Measurements from ENCODE around the gene GNPTG.

GNPTG gene

DNA sequence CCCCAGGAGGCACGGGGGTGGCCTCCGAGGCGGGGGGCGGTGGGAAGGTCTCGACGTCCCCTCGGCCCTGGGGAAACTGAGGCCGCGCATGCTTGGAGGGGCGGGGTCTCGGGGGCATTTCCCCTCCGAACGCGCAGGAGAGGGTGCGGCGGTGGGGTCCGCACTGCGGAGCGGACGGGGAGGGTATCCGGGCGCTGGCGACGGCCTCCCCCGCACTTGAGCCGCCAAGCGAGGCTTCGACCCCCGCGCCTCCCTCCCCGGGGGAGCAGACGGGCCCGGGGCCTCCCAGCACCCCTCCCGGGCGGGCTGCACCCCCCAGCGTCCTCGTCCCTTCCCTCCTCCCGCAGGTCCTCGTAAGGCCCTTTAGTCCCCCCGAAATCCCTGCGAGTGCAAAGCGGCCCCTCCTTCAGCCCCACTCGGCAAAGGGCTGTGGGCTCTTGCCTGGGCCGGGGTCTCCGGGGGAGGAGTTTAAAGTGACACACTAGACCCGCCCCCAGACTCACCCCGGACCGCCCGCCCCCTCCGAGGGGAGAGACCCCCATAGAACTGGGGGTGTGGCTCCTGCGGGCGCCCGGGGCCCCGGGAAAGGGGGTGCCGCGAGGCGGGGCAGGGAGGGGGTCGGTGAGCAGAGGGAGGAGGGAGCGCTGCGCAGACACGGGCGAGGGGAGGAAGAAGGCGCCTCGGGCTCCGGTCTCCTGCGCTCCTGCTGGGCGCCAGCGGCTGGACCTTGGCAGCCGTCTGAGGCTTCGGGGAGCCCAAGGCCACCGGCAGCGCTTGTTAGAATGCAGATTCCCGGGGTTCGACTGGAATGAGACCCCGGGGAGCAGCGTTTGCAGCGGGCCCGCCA is 17.7 kb upstream of the GNPTG start:
- no peak for DNase-seq (ENCODE audit: low read depth in 4 of 4, low spot score in 1 of 4)

DNA sequence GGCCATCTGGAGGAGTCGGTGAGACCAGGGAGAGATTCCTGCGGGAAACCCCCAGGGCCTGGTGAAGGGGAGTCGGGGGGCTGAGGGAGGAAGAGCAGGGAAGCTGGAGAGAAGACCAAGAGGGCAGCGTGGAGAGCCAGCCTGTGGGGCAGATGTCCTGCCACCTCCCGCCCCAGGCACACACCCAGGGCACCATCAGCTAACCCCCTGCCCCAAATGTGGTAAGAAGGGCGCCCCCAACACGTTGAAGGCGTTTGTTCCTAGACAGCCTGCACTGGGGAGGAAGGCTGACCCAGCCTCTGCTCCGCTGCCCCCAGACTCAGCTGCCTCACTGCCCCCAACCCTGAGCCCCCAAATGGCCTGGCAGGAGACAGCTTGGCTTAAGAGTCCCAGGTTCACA is 17.0 kb upstream of the GNPTG start:
- no peak for DNase-seq (ENCODE audit: low read depth in 4 of 4, low spot score in 1 of 4)

DNA sequence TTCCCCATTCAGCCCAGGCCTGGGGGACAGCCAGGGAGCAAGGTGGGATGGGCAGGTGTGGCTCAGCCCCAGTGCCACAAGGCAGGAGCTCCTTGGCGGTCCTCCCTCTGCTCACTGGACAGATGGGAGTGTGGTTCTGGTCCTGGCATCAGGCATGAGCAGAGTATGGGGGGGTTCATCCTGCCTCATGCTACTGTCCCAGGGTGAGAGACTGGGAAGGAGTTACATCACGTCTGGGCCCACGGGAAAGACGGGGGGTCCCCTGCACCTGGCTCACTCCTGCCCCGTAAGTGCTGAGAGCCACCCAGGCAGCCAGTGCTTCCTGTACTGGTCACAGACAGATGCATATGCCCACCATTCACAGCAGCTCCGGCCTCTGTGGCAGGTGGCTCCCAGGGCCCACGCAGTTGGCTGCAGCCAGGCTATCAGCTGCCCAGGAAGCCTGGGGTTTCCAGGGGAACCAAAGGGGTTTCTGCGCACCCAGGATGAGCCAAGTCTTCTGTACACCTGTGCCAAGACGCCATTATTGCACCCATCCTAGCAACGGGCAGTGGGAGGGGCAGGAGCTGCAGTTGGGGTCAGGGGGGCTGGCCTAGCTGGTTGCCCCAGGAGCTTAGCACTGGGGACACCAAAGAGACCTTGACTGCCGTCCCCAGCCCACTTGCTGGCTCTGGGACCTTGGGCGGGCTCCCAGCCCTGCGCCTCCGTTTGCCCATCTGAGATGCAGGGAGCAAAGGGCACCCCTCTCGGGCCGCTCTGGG is 16.3 kb upstream of the GNPTG start:
- DNase-seq (ENCODE audit: low read depth in 4 of 4, low spot score in 1 of 4): no peak

DNA sequence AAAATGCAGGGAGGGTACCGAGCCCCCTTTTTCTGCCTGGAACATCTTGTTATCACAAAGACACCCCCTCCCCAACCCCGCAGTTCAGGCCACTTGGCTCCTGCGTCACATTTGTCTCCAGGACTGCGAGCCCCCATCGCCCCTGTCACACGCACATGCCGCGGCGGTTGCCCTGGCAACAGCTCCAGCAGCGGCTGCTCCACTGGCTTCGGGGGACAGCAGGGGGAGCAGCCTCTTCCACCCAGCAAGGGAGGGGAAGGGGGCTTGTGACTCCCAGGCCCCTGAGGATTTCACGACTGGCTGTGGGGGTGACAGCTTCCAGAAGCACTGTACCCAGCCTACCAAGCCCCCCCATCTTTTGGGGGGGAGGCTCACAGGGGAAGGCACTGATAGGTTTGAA is 15.7 kb upstream of the GNPTG start:
- DNase-seq (ENCODE audit: low read depth in 4 of 4, low spot score in 1 of 4): no peak

DNA sequence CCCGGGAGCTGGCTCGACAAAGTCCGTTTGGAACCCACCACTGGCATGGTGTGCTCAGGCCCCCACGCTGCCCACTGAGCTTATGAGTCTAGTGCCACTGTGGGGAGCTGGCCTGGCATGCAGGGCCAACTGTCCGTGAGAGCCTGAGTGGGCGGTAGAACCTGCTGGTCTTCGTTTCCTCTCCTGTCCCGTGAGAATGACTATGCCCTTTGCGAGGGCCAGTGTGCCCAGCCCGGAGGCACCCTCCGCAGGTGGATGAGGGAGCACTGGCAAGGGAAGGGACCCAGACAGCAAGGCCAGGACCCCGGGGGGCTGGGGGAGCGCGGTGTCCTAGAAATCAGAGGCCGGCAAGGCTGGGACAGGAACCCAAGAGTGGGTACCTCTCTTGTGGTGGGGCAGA is 15.1 kb upstream of the GNPTG start:
- DNase-seq (ENCODE audit: low read depth in 4 of 4, low spot score in 1 of 4): no peak

DNA sequence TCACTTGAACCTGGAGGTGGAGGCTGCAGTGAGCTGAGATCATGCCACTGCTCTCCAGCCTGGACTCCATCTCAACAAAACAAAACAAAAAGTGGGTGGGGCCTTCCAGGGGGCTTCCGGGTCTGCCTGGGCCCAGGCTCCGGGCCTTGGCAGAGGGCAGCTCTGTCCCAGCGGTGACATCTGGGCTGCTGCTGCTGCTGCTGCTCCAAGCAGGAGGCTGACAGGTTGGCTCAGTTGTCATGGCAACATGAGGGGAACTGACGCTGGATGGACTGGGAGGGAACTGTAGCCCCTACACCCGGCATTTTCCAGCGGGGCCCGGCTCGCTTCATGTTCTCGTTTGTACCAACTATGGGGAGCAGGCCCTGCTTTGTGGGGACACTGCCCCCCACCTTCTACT is 14.2 kb upstream of the GNPTG start:
- DNase-seq (ENCODE audit: low read depth in 4 of 4, low spot score in 1 of 4): no peak

DNA sequence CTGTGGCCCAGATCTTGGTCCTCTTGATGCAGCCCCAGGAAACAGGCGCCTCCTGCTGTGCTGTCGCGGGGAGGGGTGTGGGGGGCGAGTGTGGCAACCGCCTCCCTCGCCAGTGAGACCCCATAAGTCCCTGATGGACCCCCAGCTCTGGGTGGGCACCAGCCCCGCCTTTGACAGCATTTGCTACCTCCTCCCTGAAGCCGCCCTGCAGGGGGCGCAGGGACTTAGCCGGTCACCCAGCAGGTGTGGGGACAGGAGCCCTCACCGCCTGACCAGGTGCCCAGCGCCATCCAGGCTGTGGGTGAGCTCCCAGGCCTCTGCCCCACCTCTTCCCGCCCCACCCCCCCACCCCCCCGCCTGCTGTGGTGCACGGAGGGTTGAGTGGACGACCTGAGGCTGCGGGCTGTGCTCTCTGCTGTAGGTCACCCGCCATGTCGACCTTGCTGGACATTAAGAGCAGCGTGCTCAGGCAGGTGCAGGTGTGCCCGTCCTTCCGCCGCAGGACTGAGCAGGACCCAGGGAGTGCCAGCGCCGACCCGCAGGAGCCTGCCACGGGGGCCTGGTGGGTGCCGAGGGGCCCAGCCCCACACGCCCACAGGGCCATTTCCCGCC is 13.5 kb upstream of the GNPTG start:
- no peak for DNase-seq (ENCODE audit: low read depth in 4 of 4, low spot score in 1 of 4)

DNA sequence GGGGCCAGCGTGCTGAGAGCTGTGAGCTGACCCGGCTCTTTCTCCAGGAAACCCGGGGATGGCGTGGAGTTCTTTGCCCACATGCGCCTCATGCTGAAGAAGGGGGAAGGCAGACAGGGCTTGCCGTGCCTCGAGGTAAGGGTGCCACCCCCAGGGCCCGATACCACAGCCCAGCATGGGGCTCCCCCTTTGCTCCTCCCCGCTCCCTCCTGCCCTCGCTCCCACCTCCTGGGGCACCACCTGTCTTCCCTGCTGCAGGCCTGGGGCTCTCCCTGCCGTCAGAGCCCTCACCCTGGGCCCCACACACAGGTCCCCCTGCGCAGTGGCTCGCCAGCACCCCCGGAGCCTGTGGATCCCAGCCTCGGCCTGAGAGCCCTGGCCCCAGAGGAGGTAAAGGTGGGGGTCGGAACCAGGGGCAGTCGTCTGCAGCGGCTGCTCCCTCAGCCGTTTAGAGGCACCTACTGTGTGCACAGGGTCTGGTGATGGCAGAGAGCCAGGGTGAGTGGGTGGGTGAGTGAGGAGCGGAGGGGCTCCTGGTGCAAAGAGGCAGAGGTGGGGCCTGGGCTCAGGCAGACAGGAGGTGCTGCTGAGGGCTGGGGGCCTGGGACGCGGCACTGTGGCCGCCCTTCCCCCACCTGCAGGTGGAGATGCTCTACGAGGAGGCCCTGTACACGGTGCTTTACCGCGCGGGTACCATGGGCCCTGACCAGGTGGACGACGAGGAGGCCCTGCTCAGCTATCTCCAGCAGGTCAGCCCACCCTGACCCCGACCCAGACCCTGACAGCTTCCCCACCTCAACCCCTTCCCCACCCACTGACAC is 12.7 kb upstream of the GNPTG start:
- no peak for DNase-seq (ENCODE audit: low read depth in 4 of 4, low spot score in 1 of 4)

DNA sequence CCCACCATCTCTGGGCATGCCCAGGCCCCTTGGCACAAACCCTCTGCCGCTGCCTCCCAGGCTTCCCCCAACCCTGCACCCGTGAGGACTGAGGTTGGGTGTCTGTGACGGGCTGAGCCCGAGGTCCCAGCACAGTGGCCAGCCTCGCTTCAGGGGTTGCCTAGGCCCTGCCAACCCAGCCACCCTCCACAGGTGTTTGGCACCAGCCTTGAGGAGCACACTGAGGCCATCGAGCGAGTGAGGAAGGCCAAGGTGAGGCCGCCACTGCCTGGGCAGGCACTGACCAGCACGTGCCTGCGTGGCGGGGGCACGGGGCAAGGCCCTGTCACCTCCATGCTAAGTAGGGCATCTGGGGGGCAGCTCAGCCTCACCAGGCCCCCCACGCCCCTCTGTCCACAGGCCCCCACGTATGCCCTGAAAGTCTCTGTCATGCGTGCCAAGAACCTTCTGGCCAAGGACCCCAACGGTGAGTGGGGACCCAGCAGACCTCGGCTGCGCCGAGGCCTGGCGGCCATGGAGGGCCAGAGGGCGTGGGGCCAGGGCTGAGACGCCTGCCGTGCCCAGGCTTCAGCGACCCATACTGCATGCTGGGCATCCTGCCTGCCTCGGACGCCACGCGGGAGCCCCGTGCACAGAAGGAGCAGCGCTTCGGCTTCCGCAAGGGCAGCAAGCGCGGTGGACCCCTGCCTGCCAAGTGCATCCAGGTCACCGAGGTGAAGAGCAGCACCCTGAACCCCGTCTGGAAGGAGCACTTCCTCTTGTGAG is 10.8 kb upstream of the GNPTG start:
- DNase-seq (ENCODE audit: low read depth in 4 of 4, low spot score in 1 of 4): no peak

DNA sequence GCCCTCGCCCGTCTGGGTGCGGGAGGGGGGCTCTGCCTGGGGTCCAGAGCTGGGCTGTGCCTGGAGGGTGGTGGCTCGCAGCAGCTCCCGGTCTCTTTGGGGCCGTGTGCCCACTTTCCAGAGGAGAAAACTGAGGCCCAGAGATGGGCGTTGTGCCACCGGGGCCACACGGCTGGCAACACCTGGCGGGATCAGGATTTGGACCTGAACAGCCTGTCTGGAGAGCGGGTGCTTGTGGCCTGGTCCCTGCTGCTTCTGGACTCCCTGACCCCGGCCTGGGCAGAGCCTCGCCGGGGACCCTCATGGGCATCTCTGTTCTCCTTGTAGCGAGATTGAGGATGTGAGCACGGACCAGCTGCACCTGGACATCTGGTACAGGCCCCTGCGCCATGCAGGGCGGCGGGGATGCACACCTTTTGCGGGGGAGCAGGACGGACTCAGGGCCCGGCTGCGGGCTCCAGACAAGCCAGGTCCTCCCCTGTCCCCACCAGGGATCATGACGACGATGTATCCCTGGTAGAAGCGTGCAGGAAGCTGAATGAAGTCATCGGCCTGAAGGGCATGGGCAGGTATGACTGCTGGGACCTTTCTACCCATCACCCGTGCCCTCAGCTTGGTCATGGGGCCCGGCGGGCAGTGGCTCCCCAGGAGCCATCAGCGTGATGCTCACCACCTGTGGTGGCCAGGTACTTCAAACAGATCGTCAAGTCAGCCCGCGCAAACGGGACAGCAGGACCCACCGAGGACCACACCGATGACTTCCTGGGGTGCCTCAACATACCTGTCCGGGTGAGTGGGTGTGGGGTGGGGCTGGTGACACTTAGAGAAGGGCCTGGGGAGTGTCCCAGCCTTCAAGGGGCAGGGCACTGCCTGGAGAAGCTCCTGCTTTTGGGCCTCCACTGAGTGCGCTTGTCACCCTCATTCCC is 10.0 kb upstream of the GNPTG start:
- no peak for DNase-seq (ENCODE audit: low read depth in 4 of 4, low spot score in 1 of 4)

DNA sequence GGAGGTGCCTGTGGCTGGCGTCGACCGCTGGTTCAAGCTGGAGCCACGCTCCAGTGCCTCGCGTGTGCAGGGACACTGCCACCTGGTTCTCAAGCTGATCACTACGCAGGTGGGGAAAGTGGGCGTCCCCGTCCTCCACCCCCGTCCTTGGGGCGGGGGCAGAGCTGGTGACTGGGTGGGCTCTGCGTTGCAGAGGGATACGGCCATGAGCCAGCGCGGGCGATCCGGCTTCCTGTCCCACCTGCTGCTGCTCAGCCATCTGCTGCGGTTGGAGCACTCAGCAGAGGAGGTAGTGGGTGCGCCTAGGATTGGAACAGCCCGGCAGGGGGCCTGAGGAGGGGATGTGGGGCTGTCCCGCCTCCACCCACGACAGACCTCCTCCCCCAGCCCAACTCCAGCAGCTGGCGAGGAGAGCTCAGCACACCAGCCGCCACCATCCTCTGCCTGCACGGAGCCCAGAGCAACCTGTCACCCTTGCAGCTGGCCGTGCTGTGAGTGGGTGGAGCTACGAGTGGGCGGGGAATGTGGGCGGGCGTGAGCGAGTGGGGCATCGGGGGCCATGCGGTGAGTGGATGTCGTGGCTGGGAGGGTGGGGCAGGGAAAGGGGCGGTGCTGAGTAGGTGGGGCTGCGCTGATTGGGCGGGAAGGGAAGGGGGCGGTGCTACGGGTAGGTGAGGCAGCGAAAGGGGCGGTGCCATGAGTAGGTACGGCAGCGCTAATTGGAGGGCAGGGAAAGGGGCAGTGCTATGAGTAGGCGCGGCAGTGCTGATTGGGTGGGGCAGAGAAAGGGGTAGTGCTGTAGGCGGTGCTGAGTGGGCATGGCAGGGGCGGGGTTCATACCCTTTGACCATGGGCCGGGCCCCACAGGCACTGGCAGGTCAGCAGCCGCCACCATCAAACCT is 9.0 kb upstream of the GNPTG start:
- DNase-seq (ENCODE audit: low read depth in 4 of 4, low spot score in 1 of 4): peak; percentile 60 to 88 (median 82)

DNA sequence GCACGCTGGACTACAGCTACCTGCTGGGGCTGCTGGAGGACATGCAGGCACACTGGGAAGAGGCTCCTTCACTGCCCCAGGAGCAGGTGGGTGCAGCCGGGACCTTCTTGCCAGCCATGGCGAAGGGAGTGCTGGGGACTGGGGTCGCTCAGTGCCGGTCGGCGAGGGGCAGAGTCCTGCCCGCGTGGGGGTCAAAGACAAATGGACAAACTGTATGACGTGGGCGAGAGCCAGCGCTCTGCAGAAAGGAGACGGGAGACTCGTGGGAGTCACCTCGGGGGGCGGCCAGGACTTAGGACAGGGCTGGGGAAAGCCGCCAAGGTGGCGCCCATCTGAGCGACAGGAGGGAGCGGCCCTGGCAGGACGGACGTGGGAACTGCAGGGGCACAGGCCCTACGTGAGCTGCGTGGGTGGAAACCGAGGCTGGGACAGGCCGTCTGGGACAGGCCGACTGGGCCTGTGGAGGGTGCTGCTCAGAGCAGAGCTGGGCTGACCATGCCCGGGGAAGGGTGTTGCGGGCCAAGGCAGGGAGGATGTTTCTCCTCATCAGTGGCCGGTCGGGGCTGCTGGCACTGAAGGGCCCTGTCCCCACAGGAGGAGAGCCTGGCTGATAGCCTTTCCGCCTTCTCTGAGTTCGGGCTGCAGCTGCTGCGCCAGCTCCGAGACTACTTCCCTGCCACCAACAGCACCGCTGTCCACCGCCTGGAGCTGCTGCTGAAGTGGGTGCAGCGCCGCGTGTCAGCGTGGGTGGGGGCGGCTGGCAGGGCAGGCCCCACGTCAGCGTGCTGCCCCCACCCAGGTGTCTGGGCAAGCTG is 8.1 kb upstream of the GNPTG start:
- no peak for DNase-seq (ENCODE audit: low read depth in 4 of 4, low spot score in 1 of 4)

DNA sequence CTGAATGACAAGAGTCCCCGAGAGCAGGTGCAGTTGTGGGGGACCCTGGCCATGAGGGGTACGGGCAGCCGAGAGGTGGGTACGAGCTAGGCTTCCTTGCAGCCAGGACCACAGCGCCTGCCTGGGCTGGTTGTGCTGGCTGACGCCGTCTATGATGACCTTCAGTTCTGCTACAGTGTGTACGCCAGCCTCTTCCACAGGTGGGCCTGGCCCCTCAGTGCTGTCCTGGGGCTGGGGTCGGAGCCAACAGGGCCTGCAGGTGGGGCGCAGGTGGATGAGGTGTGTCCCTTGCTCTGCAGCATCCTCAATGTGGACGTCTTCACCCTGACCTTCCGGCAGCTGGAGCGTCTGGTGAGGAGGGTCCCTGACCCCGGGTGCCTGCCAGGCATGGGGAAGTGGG is 7.2 kb upstream of the GNPTG start:
- DNase-seq (ENCODE audit: low read depth in 4 of 4, low spot score in 1 of 4): no peak

DNA sequence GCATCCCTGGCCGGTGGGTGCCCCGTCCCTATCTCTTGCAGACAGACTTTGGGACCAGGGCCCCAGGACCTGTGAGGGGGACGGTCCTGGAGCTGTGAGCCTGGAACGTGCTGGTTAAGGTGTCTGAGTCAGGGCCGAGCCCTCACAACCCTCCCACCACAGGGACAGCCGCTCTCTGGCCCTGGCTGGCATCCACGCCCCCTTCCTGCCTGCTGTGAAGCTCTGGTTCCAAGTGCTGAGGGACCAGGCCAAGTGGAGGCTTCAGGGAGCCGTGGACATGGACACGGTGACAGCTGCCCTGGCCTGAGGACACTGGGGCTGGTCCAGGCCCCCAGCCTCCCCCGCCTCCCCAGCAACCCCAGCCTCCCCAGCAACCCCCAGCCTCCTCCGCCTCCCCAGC is 6.6 kb upstream of the GNPTG start:
- DNase-seq (ENCODE audit: low read depth in 4 of 4, low spot score in 1 of 4): no peak

DNA sequence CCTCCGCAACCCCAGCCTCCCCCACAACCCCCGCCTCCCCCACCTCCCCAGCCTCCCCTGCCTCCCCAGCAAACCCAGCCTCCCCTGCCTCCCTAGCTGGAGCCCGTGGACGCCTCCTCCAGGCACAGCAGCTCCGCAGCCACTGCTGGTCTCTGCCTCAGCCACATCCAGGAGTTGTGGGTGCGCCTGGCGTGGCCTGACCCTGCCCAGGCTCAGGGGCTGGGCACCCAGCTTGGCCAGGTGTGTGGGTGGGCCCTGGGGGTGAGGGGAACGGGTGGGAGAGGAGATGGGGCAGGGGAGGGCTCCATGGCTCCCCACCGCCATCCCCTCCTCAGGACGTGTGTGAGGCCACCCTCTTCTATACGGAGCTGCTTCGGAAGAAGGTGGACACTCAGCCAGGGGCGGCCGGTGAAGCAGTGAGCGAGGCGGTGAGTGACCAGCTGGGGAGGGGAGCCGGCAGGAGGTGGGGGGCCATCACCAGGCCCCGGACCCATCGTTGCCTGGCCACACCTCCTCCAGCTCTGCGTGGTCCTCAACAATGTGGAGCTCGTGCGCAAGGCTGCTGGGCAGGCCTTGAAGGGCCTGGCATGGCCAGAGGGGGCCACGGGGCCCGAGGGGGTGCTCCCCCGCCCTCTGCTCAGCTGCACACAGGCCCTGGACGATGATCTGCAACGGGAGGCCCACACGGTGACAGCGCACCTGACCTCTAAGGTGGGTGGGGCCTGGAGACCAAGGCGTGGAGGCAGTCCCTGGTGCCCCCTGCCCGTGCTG is 5.9 kb upstream of the GNPTG start:
- no peak for DNase-seq (ENCODE audit: low read depth in 4 of 4, low spot score in 1 of 4)

DNA sequence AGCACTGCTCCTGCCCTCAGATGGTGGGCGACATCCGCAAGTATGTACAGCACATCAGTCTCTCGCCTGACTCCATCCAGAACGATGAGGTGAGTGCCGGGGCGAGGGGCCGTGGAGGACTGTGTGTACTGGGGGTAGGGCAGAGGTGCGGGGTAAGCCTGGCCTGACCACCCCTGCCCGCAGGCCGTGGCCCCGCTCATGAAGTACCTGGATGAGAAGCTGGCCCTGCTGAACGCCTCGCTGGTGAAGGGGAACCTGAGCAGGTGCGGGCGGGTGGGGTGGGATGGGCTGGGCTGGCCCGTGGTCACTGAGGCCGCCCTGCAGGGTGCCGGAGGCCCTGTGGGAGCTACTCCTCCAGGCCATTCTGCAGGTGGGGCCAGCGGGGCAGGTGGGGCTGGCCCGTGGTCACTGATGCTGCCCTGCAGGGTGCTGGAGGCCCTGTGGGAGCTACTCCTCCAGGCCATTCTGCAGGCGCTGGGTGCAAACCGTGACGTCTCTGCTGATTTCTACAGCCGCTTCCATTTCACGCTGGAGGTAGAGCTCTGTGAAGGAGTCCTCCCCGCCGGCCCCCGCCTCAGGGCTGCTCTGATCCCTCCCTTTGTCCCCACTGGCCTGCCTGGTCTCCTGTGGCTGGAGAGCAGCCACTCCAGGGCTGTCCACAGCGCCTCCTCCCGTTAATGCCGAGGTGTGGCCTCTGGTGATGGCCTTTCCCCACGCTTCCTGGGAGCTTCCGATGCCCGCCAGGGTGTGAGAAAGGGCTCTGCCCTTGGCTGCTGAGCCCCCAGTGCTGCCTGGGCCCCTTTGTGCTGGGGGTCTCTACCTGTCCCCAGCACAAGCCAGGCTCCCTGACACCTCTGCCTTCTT is 5.1 kb upstream of the GNPTG start:
- no peak for DNase-seq (ENCODE audit: low read depth in 4 of 4, low spot score in 1 of 4)
